Progenitor cell of endocrine pancreas (in vitro differentiated cells): ENCODE results near the gene CADM1. TPM values are rescaled to one million over a fixed set of nuclear protein-coding genes. Genes with fewer than 3 reads are reported as not detected.

Experiments used
- DNase-seq: peaks from one replicate; pipeline ENCODE4 v3.0.0; 2021; ENCODE audit warnings: low spot score; ENCODE audit not compliant: unreplicated experiment
- H3K27ac Mint-ChIP-seq: 2 replicates; pipeline ENCODE4 v1.8.0; 2021; ENCODE audit warnings: mild to moderate bottlenecking, moderate library complexity, mixed read lengths
- H3K27me3 Mint-ChIP-seq: 2 replicates; pipeline ENCODE4 v1.8.0; 2021; ENCODE audit warnings: mixed read lengths
- H3K36me3 Mint-ChIP-seq: 2 replicates; pipeline ENCODE4 v1.8.0; 2022; ENCODE audit warnings: mixed read lengths; ENCODE audit not compliant: insufficient read depth
- H3K4me1 Mint-ChIP-seq: 2 replicates; pipeline ENCODE4 v1.8.0; 2021; ENCODE audit warnings: low read depth, mixed read lengths
- H3K4me3 Mint-ChIP-seq: 2 replicates; pipeline ENCODE4 v1.8.0; 2021; ENCODE audit warnings: low read depth, mild to moderate bottlenecking, moderate library complexity, mixed read lengths
- H3K9me3 Mint-ChIP-seq: 2 replicates; pipeline ENCODE4 v1.8.0; 2021; ENCODE audit warnings: low read depth, mixed read lengths
- total RNA-seq: library from RNA; stranded (reverse); gene quantifications from 2 replicates; pipeline ENCODE4 v1.2.1, GENCODE V29; 2021
- TF ChIP-seq, protein P1 (sequence below): fragments of 200-600 bp; sonication (generic); IDR thresholded peaks from one replicate; pipeline ENCODE4 v1.5.0; 2021; ENCODE audit warnings: antibody characterized with exemption, mild to moderate bottlenecking; ENCODE audit not compliant: unreplicated experiment

CADM1 gene
- total RNA-seq, 1 donor from 2014 or later, result 147 TPM

DNA sequence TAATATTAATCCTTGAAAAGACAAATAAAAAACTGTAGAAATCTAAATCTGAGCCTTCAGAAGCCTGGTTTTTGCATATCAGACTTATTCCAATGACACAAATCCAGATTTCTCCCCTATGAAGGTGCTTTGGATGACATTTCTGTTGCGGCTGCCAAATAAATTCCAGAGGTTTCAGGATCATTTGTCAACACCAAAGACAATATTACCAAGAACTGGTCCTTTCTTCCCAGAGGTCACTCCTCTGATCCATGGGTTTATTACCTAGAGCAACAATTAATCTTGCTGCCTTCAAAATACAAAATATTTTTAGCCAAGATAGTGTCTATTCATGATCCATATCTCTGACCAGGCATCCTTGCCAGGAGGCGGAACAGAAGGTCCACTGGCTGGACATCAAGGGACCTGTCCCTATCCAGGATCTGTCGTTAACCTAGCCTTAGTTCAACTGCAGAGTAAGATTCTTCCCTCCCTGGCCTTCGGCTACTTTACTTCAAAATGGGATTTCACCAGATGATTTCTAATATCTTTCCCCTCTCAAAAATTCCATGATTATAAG lies 4.9 kb downstream of the CADM1 start:
- Mint-ChIP-seq H3K27me3 (peaks cover 13% of the 10 kb centered on the region), H3K36me3 (peaks cover 4% of the 10 kb centered on the region), H3K27ac (no peak overlapping the region), H3K4me3 (no peak overlapping the region), H3K4me1 (peaks cover 39% of the 10 kb centered on the region), H3K9me3 (no peaks in the 10 kb centered on the region)
- TF ChIP-seq, protein P1, sequence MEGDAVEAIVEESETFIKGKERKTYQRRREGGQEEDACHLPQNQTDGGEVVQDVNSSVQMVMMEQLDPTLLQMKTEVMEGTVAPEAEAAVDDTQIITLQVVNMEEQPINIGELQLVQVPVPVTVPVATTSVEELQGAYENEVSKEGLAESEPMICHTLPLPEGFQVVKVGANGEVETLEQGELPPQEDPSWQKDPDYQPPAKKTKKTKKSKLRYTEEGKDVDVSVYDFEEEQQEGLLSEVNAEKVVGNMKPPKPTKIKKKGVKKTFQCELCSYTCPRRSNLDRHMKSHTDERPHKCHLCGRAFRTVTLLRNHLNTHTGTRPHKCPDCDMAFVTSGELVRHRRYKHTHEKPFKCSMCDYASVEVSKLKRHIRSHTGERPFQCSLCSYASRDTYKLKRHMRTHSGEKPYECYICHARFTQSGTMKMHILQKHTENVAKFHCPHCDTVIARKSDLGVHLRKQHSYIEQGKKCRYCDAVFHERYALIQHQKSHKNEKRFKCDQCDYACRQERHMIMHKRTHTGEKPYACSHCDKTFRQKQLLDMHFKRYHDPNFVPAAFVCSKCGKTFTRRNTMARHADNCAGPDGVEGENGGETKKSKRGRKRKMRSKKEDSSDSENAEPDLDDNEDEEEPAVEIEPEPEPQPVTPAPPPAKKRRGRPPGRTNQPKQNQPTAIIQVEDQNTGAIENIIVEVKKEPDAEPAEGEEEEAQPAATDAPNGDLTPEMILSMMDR, result no peak
- no peak for DNase-seq

DNA sequence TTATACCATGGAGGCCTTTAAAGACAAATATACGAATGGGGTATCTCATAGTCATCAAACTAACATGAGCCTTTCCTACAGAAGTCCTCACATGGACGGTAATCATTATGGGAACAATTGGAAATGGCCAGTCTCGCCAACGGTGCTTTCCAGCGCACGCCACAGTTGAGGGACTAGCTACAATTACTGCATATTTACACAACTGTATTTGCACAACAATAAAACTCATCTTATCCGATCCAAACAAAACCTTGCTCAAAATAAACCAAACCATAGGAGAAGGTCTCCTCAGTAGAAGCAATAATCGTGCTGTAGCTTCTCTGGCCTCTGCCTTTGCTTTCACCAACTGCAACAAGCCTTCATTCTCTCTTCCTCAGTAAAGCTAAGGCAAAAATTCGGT lies 5.9 kb downstream of the CADM1 start:
- H3K9me3 Mint-ChIP-seq, result no peaks in the 10 kb centered on the region
- peaks cover 41% of the 10 kb centered on the region for H3K4me1 Mint-ChIP-seq
- peaks cover 13% of the 10 kb centered on the region for H3K27me3 Mint-ChIP-seq
- DNase-seq, result no peak
- H3K27ac Mint-ChIP-seq, result no peak overlapping the region
- peak overlapping the region; percentile 31 for H3K4me3 Mint-ChIP-seq
- H3K36me3 Mint-ChIP-seq, result peaks cover 4% of the 10 kb centered on the region
- TF ChIP-seq, protein P1, result no peak

DNA sequence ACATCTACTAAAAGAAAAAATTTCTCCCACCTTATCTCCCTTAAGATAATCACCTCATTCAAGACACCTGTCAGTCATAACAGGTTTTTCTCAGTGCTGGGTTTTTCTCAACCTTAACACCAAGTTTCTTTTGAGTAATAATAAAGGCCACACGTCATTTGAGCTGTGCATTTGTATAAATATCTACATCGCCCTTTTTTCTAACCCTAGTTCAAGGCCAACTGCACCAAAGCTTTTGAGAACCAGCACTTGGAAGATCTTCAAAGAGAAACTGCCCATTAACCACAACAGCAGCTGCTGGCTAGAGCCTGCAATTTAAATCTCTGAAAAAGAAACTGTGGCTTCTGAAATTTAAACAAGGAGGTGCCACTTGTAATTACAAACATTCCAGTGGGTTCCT lies 6.9 kb downstream of the CADM1 start:
- DNase-seq, result no peak
- TF ChIP-seq, protein P1, result no peak
- Mint-ChIP-seq H3K4me3 (no peak overlapping the region), H3K27me3 (peaks cover 13% of the 10 kb centered on the region), H3K36me3 (peaks cover 6% of the 10 kb centered on the region), H3K4me1 (peaks cover 43% of the 10 kb centered on the region), H3K9me3 (no peaks in the 10 kb centered on the region), H3K27ac (no peak overlapping the region)

DNA sequence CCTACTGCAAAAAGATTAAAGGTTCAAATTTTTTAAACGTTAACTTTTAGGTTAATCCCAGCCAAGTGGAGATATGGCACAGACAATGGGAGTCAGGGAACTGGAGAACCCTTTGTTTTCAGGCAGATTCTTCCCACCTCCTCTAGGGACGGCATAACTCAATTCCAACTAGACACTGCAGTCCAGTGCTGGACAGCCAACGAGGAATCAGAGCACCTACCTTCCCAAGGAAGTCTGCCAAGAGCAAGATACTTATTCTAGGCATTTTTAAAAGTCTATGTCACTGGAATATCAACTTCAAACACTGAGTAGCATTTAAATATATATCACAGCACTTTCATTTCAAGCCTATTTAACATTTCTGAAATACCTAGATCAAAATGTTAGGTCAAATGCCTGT lies 7.3 kb downstream of the CADM1 start:
- Mint-ChIP-seq H3K27me3 (peaks cover 13% of the 10 kb centered on the region), H3K9me3 (no peaks in the 10 kb centered on the region), H3K36me3 (peaks cover 6% of the 10 kb centered on the region), H3K27ac (no peak overlapping the region), H3K4me1 (peaks cover 43% of the 10 kb centered on the region), H3K4me3 (no peak overlapping the region)
- TF ChIP-seq, protein P1, result no peak
- DNase-seq, result no peak

DNA sequence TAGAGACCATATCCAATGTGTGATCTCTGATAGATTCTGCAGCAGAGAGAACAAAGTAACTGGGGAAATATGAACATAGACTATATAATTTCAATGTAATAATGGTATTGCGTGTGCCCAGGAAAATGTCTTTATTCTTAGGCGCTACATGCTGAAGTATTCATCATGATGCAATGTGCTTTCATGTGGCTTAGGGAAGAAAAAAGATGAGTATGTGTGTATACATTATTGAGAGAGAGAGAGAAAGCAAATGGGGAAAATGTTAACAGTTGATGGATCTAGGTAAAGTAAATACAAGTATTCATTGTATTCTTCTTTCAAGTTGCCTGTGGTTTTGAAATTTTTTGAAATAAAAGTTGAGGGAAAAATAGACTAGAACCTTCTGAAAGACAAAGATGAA lies 10.3 kb downstream of the CADM1 start:
- no peaks in the 10 kb centered on the region for H3K9me3 Mint-ChIP-seq
- H3K27me3 Mint-ChIP-seq, result peaks cover 22% of the 10 kb centered on the region
- TF ChIP-seq, protein P1, result no peak
- H3K4me1 Mint-ChIP-seq, result peaks cover 47% of the 10 kb centered on the region
- no peak overlapping the region for H3K27ac Mint-ChIP-seq
- no peak for DNase-seq
- H3K36me3 Mint-ChIP-seq, result peaks cover 12% of the 10 kb centered on the region
- H3K4me3 Mint-ChIP-seq, result no peak overlapping the region
